Stimulated activated naive CD4-positive, alpha-beta T cell treated with Interleukin-2 at 50 U/mL for 16 hours (primary cell): Measurements from ENCODE around the gene PLEK2.
"Not testable (repeated sequence)": the region's sequence is repeated elsewhere in the genome, so short reads cannot be mapped to it uniquely, and the experiment has no call there.

ENCODE experiments used
- DNase-seq: peaks from one replicate; lab custom pipeline; 2025; lab: John Stamatoyannopoulos, UW

PLEK2 gene

DNA sequence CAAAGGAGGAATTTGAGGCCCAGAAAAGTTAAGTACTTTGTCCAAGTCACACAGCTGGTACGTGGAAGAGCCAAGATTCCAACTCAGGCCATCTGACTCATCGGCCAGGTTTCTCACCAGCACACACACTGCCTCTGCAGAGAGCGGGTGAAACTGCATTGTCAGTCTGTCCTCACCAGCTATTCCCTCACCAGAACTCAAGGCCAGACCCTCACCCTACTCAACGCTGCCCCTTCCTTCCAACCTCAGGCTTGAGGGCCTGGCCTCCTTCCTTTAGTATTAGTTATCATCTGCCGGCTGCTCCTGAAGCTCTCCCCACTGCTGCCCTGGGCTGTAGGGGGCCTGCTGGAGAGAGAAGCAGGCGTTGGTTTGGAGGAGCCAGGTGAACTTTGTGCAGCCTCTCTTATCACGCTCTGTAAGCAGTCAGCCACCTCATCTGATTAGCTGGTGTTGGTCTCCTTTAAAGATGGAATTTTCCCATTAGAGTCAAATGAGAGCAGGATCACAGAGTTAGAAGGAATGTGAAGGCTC, 16.6 kb upstream of the PLEK2 start:
- no peak for DNase-seq

DNA sequence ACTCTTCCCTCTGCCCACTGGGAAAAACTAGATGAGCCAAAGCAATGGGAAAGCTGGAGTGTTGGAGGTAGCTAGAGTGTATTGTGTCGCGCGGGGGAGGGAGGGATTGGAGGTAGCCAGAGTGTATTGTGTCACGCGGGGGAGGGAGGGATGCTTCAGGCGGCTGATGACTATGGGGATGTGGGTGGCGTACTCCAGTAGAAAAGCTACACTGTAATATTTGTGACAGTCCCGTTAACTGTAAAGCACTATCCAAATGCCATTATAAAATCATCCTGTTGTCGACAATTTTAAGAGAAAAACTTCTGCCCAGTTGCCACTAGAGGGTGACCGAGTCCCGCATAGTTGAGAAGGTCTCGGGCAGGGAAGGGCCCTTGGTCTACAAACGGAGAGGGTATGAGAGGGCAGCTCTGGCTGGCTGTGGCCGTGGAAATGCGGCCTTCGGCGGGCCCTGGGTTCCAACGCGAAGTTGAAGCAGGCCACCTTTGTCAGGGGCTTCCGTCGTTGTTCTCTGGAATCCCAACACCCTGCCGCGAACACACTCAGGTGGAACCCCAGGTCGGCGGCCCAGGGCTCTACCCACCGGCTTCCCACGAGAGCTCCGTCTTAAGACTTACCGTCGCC, 15.1 kb upstream of the PLEK2 start:
- peak; percentile 57 for DNase-seq

DNA sequence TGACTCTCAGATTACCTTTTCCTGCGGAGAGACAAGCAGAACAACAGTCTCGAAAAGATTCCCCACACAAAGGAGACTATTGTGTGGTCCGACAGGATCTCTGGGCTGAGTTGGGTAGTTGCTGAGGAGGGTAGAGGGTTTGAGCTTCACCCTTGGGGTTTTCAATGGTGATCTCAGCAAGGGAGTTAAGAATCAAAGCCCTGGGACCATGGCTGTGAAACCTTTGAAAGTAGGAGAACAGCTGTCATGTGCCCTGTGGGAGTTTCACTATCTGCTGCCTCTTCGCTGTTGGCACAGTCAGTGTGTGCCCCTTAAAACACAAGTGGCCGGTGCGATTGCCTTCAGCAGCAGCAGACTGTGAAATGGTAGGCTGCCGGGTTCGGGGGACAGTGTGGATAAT, 14.2 kb upstream of the PLEK2 start:
- no peak for DNase-seq

DNA sequence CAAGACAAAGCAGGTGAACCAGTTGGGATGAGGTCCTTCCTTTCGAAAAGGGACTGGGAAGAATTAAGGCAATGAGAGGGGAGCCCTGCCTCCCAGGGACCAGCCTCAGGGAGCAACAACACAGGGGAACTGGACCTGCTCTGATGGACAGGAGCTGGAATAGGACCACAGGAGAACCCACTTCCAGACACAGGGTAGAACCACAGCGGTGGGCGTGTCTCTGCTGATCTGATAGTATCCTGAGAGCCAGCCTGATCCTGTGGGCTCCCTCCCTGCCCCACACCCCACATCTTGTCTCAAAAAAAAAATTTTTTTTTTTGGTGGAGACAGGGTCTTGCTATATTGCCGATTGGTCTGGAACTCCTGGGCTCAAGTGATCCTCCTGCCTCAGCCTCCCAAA, 13.6 kb upstream of the PLEK2 start:
- DNase-seq: no peak

DNA sequence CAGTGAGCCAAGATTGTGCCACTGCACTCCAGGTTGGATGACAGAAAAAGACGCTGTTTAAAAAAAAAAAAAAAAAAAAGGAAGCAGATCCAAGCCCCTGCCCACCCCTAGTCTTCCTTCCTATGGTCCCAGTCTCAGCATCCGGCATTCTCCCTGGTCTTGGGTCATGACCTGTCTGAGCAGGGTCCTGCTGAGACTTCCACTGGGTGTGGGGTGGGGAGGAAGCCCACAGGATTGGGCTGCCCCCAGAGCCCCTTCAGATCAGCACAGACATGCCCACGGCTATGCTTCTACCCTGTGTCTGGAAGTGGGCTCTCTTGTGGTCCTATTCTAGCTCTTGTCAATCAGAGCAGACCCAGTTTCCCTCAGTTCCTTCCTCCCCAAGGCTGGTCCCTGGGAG, 12.6 kb upstream of the PLEK2 start:
- DNase-seq: no peak

DNA sequence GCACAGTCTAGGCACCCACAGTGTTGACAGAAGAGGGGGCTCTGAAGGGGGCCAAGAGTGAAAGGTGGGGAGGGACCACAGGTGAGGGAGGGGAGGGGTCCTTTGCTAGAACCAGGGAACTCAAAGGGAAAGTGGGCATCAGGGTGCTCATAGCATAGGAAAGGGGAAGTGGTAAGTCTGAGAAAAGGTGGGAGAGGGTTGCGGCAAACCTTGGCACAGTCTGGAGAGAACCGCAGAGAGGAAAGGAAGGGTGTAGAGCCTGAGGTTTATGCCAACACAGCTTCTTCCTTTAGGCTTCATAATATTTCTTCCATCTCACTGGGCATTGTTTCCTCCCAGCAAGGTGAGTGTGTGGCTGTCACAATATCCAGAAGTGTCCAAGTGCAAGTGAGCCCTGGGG, 11.5 kb upstream of the PLEK2 start:
- no peak for DNase-seq

DNA sequence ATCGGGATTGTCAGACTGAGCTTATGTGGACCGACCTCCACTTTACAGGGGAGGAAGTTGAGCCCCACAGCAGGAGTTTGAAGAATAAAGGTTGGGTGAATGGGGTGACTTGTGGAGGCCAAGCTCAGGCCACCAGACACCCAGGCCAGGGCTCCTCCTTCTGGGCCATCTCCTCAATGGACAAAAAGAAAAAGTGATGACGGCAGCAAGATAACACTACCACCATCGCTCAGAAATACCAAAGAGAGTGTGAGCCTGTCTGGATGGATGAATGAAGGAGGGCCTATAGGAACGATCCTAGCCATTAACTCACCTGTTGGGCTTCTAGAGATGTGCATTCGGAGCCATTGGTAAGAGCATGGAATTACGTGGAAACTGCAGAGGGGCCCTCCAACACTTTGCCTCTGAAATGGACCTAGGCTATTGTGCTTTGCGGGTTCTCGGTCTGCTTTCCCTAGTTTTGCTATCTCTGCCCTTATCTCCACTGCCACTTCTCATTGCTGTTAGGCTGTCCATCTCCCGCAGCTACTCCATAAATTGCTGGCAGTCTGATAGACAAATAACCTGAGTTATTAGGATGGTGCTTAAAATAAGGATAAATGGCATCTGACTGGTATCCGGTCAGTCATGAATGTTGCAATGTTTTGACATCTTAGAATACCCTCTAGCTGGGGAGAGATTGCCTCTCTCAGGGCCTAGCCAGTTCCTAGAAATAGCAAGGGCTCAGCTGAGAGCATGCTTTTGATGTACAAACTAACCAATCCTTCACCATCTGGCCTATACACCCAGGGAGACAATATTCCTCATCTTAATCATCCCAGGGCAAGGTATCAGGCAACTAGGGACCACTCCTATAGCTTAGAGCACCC, 9.6 kb upstream of the PLEK2 start:
- no peak for DNase-seq

DNA sequence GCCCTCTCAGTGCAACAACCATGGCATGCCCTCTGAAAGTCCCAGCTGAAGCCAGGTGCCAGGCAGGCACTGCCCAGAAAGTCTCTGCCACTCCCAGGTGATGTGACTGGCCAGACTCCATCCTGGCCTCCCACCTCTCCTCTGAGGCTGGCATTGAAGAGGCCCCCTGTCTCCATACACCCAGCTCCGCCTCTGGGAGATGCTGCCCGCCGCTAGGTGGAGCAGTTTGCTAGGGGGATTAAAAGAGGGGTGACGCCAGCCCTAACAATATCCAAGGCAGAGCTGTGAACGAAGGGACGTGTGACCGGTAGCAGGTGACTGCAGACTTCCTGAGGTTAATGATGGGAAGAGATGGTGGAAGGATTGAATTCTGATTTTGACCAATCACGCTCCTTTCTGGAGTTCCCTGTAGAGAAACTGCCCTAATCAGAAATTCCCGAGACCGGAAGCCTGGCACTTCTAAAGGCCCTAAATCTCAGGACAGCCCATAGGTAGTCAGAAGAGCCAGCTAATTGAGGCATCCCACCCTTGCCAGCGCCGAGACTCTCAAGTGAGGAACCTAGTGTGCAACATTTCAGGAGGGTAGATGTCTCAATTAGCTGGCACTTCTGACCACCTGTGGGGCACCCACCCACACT, 8.3 kb upstream of the PLEK2 start:
- peak; percentile 18 for DNase-seq

DNA sequence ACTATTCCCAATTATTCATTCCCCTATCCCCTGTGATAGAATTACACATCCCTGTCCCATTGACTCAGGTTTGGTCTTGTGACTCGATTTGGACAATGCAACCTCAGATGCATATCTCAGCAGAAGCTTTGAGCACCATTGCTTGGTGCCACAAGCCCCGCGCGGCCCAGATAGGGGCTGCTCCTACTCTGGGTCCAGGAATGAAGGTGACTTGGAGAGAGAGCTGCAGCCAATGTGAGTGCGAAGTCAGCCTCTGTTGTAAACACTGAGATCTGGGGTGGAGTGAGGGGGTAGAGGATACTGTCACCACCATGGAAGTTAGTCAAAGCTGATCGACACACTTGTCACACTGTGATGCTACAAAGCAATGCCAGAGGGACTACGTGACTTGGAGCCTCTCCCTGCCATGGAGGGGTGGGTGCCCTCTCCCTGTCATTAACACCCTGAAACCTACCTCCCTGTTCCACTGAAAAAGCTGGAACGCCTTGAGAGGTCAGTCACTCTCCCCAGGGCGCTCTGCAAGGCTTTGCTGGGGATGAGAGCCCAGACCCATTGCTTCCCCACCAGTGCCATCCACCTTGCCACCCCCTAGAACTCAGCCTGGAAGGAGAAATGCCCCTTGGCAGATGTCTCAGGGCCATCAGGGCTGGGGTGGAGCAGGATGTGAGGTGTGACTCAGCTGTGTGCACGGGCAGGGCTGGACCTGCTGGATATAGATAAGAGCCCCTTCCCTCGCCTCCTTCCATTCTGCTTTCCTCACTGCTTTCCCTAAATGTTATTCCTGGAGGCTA, 6.6 kb upstream of the PLEK2 start:
- DNase-seq: no peak

DNA sequence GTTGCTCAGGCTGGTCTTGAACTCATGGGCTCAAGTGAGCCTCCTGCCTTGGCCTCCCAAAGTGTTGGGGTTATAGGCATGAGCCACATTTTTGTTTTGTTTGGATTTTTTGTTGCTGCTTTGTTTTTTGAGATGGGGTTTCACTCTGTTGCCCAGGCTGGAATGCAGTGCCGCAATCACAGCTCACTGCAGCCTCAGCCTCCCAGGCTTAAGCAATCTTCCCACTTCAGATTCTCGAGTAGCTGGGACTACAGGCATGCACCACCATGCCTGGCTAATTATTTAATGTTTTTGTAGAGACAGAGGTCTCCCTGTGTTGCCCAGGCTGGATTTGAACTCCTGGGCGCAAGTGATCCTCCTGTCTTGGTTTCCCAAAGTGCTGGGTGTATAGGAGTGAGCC, 5.7 kb upstream of the PLEK2 start:
- DNase-seq: no peak

DNA sequence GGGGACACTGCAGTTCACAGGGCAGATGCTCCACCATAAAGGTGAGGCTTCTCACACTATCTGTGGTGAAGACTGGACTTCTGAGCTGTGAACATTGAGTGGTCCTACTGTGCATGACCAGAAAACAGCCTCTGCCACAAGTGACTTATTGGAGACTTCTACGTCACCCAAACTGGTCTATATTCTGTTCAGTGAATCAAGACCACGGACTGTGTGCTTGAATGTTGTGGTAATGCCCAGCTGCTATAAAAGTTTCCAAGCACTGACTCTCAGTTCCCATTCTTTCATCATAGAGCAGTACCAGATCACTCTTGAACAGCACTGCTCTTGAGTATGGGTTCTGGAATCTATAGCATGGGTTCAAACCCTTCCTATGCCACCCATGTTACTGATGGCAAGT, 4.8 kb upstream of the PLEK2 start:
- no peak for DNase-seq

DNA sequence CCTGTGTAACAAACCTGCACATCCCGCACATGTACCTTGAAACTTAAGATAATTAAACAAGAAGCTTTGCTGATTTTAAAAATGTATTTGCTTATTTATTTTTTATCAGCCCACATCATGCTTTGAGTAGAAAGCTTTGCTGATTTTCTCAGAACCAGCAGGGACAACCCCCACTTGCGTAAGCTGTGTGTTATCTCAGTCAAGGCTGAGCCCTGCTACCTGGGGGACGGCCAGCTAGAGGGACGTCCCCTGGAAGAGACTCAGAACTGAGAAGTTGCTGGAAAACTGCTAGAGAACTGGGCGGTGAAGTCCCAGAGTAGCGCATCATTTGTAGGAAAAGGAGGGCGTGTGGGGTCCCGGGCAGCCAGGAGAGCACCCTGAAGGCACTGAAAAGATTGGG, 4.1 kb upstream of the PLEK2 start:
- no peak for DNase-seq

DNA sequence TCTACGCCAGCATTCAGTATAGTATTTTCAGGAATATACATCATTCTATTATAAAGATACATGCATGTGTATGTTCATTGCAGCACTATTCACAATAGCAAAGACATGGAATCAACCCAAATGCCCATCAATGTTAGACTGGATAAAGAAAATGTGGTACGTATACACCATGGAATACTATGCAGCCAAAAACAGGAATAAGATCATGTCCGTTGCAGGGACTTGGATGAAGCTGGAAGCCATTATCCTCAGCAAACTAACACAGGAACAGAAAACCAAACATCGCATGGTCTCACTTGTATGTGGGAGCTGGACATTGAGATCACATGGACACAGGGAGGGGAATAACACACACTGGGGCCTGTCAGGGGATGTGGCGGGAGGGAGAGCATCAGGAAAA, 3.6 kb upstream of the PLEK2 start:
- DNase-seq: not testable (repeated sequence)

DNA sequence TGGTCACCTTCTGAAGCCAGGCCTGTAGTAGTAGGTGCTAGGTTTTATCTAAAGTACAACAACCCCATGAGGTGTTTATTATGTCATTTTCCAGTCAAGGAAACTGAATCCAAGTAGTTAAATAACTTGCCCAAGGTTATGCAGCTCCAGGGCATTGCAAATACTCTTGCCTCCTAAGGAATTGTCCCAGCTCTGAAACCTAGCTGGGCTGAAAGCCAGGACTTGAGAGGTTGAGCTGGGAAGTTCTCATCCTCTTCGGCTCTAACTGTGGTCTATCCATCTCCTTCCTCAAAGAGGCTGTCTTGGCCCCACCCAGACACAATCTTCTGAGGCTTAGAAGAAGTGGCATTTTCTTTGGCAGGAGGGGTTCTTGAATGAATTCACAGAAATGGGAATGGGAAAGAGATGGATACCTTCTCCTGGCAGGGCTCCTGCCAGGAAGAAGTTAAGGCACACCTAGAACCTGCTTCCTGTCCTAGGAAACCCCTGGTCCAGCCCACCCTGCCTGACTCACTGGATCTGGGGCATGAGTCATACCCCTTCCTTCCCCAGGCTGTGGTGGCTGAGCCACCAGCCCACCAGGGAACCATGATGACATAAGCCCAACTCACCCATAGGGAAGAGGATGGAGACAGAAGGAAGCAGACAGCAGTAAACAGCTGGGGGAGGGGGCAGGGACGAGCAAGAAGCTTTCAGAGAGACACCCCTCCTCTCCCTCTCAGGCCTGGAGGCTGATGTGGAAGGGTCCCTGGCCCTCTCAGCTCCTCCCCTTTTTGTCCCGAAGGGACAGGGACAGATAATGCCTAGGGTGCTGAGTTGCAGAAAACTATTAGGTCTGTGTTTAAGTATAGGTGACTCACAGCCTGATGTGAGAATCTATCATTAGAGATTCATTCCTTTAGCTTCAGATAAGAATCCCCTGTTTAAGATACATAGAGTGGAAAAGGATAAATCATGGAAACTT, 2.1 kb upstream of the PLEK2 start:
- peak; percentile 24 for DNase-seq

DNA sequence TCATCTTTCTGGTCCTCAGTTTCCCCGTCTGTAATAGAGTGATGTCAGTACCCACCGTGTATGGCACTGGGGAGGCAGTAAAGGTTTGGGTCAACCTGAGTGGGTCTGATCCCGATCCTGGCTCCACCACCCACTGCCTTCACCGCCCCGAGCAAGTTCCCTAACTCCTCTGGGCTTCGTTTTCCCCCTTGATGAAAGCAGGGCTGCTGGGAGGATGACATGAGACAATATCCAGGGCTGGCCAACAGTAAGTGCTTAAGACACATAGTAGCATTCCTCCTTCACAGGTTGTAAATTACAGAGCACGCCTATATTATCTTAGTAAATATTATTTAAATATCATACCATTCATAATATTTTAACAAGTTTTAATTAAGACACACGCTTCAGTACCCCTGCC, 595 bp downstream of the PLEK2 start:
- DNase-seq: no peak

DNA sequence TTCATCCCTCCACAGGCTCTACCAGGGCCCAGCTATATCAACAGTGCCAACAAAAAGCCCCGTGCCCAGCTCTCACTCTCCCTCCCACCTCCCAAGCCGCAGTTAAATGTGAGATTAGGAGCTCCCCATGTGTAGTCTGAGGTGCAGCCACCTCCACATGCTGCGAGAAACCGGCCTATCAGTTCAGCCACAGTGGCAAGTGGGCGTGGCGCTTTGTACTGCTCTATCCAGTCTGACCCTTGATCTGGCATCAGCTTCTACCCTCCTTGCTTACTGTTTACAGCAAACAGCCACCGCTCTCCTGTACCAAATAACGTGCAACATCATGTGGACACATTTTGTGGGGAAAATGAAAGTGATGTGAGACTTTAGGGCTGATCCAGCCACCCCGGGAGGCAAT, 1.7 kb downstream of the PLEK2 start:
- DNase-seq: no peak

DNA sequence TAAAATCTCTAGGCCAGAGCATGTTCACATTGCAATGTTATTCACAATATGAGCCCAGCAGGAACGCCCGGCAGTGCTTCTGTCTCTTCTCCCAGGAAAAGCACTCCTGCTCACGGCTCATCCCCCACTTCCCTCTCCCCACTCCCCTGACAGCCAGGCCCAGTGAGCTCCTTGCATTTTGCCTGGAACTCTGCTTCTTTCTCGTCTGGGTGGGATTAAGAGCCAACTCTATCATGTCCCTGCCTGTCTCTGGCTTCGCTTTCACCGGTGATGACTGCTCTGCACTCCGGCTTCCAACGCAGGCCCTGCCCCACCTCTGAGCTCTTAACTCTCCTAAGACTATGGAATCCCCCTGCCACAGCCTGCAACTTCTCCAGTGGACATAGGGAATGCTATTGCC, 2.5 kb downstream of the PLEK2 start:
- DNase-seq: no peak

DNA sequence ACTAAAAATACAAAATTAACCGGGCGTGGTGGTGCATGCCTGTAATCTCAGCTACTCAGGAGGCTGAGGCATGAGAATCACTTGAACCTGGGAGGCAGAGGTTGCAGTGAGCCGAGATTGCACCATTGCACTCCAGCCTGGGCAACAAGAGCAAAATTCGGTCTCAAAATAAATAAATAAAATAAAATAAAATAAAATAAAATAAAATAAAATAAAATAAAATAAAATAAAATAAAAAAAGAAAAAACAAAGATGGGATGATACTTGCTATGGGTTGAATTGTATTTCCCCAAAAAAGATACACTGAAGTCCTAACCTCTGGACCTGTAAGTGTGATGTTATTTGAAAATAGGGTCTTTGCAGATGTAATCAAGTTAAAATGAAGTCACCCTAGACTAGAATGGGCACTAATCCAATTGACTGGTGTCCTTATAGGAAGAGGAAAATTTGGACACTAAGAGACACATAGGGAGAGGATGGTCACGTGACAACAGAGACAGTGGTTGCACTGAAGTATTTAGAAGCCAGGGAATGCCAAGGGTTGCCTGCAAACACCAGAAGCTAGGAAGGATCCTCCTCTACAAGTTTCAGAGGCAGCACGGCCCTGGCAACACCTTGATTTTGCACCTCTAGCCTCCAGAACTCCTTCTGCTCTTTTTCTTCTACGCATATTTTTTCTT, 3.7 kb downstream of the PLEK2 start:
- not testable (repeated sequence) for DNase-seq

DNA sequence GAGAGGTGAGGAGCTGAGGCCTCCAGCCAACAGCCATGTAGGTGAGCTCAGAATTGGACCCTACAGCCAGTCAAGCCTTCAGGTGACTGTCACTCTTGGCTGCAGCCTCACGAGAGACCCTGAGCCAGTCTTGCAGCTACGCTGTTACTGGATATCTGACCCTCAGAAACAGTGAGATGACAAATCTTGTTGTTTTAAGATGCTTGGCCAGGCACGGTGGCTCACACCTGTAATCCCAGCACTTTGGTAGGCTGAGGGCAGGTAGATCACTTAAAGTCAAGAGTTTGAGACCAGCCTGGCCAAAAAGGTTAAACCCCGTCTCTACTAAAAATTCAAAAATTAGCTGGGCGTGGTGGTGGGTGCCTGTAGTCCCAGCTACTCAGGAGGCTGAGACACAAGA, 6.2 kb downstream of the PLEK2 start:
- DNase-seq: no peak

DNA sequence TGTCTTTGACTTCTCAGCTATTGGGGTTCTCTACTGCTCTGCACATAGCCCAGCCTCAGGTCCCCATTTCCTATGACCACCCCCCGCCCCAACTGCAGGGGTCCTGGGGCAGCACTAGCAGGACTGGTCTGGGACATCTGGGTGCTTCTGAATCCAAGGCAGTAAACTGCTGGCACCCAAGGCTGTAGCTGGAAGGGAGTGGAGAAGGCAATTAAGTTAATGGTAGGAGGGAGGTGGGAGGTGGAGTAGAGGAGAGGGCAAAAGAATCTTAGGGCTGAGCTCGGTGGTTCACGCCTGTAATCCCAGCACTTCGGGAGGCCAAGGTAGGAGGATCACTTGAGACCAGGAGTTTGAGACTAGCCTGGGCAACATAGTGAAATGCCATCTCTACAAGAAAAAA, 11.5 kb downstream of the PLEK2 start:
- no peak for DNase-seq
